ENCODE data around the gene PEX10.

PEX10 gene

GRCh38 chr1:2448098-2448445 lies 35.7 kb upstream of the PEX10 start:
- TF ChIP-seq CTCF (conservative IDR thresholded peaks at IDR 0.05; ENCODE audit: low read depth) = no peak
- POLR2A ChIA-PET (ENCODE audit: low non-redundant PET) = no interaction called here

GRCh38 chr1:2447276-2448097 lies 35.1 kb upstream of the PEX10 start:
- peak overlapping the region; percentile 87 for H3K27ac ChIP-seq
- no peak for DNase-seq (ENCODE audit: low spot score)
- POLR2A ChIA-PET (ENCODE audit: low non-redundant PET) = no interaction called here
- TF ChIP-seq CTCF (conservative IDR thresholded peaks at IDR 0.05; ENCODE audit: low read depth) = no peak
- CTCF ChIA-PET = interaction anchor here (0.6 kb wide), 2 partner anchors 1089 to 1103 kb away, joined by 5 to 7 read pairs; no protein-coding TSS in a partner anchor

More at GRCh38 chr1:2448098-2448445, 35.7 kb upstream of the PEX10 start:
- CTCF ChIA-PET = interaction anchor here (0.6 kb wide), 1 partner anchor 1089 kb away, joined by 7 read pairs; no protein-coding TSS in a partner anchor
- H3K27ac ChIP-seq = peak overlapping the region; percentile 87
- no peak for DNase-seq (ENCODE audit: low spot score)

GRCh38 chr1:2446861-2447260 lies 34.5 kb upstream of the PEX10 start:
- POLR2A ChIA-PET (ENCODE audit: low non-redundant PET) = no interaction called here

GRCh38 chr1:2446394-2446793 lies 34.0 kb upstream of the PEX10 start:
- POLR2A ChIA-PET (ENCODE audit: low non-redundant PET) = no interaction called here

More at GRCh38 chr1:2446861-2447260, 34.5 kb upstream of the PEX10 start:
- peak overlapping the region; percentile 87 for H3K27ac ChIP-seq
- no peak for DNase-seq (ENCODE audit: low spot score)
- CTCF ChIA-PET = interaction anchor here (0.6 kb wide), 1 partner anchor 1102 kb away, joined by 5 read pairs; no protein-coding TSS in a partner anchor
- TF ChIP-seq CTCF (conservative IDR thresholded peaks at IDR 0.05; ENCODE audit: low read depth) = no peak

GRCh38 chr1:2445823-2446215 lies 33.5 kb upstream of the PEX10 start:
- DNase-seq (ENCODE audit: low spot score) = no peak
- no peak for TF ChIP-seq CTCF (conservative IDR thresholded peaks at IDR 0.05; ENCODE audit: low read depth)
- ChIA-PET CTCF (no interaction called here), POLR2A (ENCODE audit: low non-redundant PET) (no interaction called here)
- peak overlapping the region; percentile 87 for H3K27ac ChIP-seq

More at GRCh38 chr1:2446394-2446793, 34.0 kb upstream of the PEX10 start:
- no peak for DNase-seq (ENCODE audit: low spot score)
- TF ChIP-seq CTCF (conservative IDR thresholded peaks at IDR 0.05; ENCODE audit: low read depth) = no peak
- CTCF ChIA-PET = no interaction called here
- peak overlapping the region; percentile 87 for H3K27ac ChIP-seq

GRCh38 chr1:2445162-2445822 lies 32.9 kb upstream of the PEX10 start:
- ChIA-PET CTCF (no interaction called here), POLR2A (ENCODE audit: low non-redundant PET) (no interaction called here)
- no peak for TF ChIP-seq CTCF (conservative IDR thresholded peaks at IDR 0.05; ENCODE audit: low read depth)
- DNase-seq (ENCODE audit: low spot score) = no peak
- H3K27ac ChIP-seq = peak overlapping the region; percentile 87
